Small intestine (tissue), 7 donors: ENCODE results near the gene SSTR3. TPM values are rescaled to one million over a fixed set of nuclear protein-coding genes. Genes with fewer than 3 reads are reported as not detected.

Experiments used
- DNase-seq, 2 donors: peaks; one replicate each; pipeline versions ENCODE4 v3.0.0 to v3.0.0-alpha.2; 2013
- FAIRE-seq: peaks from 2 replicates; lab custom pipeline; 2012; peaks lifted over from hg19 to GRCh38; lab: Jason Lieb, UNC
- H3K27ac ChIP-seq, 3 donors: one replicate each; pipeline ENCODE4 v1.5.1; 2013; ENCODE audit warnings: low read length in 2 of 3, mild to moderate bottlenecking in 2 of 3, control low read depth in 1 of 3, inconsistent platforms in 1 of 3, low read depth in 1 of 3, moderate library complexity in 1 of 3
- H3K27me3 ChIP-seq, 3 donors: one replicate each; pipeline ENCODE4 v1.6.1; 2013; ENCODE audit warnings: low read length in 3 of 3, inconsistent platforms in 1 of 3; ENCODE audit not compliant: control insufficient read depth in 3 of 3, insufficient read depth in 3 of 3
- H3K36me3 ChIP-seq, 3 donors: one replicate each; pipeline ENCODE4 v1.6.1; 2013; ENCODE audit warnings: low read length in 3 of 3, inconsistent platforms in 1 of 3, low read depth in 1 of 3, mild to moderate bottlenecking in 1 of 3, moderate library complexity in 1 of 3; ENCODE audit not compliant: control insufficient read depth in 3 of 3, insufficient read depth in 2 of 3
- H3K4me1 ChIP-seq, 3 donors: one replicate each; pipeline ENCODE4 v1.6.1; 2013; ENCODE audit warnings: low read length in 2 of 3, inconsistent platforms in 1 of 3, low read depth in 1 of 3, mild to moderate bottlenecking in 1 of 3, moderate library complexity in 1 of 3; ENCODE audit not compliant: control insufficient read depth in 3 of 3, insufficient read depth in 2 of 3
- H3K4me3 ChIP-seq, 3 donors: one replicate each; pipeline ENCODE4 v1.5.1; 2013; ENCODE audit warnings: low read length in 3 of 3, control low read depth in 1 of 3, inconsistent platforms in 1 of 3, low read depth in 1 of 3, mild to moderate bottlenecking in 1 of 3, moderate library complexity in 1 of 3
- H3K9me3 ChIP-seq, 2 donors: one replicate each; pipeline ENCODE4 v1.6.1; 2013; ENCODE audit warnings: low read depth in 1 of 2, low read length in 1 of 2; ENCODE audit not compliant: control insufficient read depth in 2 of 2, insufficient read depth in 1 of 2
- WGBS, 3 donors: extraction: QIAGEN DNeasy Blood & Tissue Kit; methylation state at CpG; one replicate each; pipeline ENCODE4 v1.1.7; 2013; 5-methylcytosine and 5-hydroxymethylcytosine counted together
- polyA plus RNA-seq, 4 donors: library from polyadenylated mRNA; stranded (reverse) in 3 of 4; unstranded in 1 of 4; fragments of 200-250 nt in 3 of 4; fragments of 120-200 nt in 1 of 4; gene quantifications; one replicate each; pipeline versions ENCODE4 v1.2.1 to v1.2.3, GENCODE V29; 2013
- donor health status: healthy with polysubstance abuse.
- donor health status: control.
- donor health status: control.
- donor health status: Bipolar disorder and iron deficiency.
- donor health status: healthy.

SSTR3 gene
- polyA plus RNA-seq, 4 donors: 0.09 to 0.49 TPM; not detected in 2

GRCh38 chr22:37232140-37232998, 20.1 kb upstream of the SSTR3 start:
- Histone ChIP-seq H3K36me3 (peaks cover 0 to 26% (median 0%) of the 10 kb centered on the region in 3 donors), H3K4me3 (no peak overlapping the region), H3K27me3 (no peaks in the 10 kb centered on the region), H3K4me1 (no peaks in the 10 kb centered on the region), H3K9me3 (no peaks in the 10 kb centered on the region), H3K27ac (peak overlapping the region in 1 of 3 donors; percentile 7)
- DNase-seq (no peak), FAIRE-seq (no peak)
- 64 to 77% (median 66%) methylated on average over 15 of the region's 15 CpGs for WGBS, 3 donors

GRCh38 chr22:37231406-37232139, 19.3 kb upstream of the SSTR3 start:
- Histone ChIP-seq H3K36me3 (peaks cover 0 to 26% (median 0%) of the 10 kb centered on the region in 3 donors), H3K4me3 (no peak overlapping the region), H3K27me3 (no peaks in the 10 kb centered on the region), H3K9me3 (no peaks in the 10 kb centered on the region), H3K27ac (peak overlapping the region in 1 of 3 donors; percentile 7), H3K4me1 (no peaks in the 10 kb centered on the region)
- no peak for FAIRE-seq
- no peak for DNase-seq
- 75 to 78% (median 76%) methylated on average over 20 to 21 of the region's 21 CpGs for whole genome bisulfite sequencing, 3 donors

DNA sequence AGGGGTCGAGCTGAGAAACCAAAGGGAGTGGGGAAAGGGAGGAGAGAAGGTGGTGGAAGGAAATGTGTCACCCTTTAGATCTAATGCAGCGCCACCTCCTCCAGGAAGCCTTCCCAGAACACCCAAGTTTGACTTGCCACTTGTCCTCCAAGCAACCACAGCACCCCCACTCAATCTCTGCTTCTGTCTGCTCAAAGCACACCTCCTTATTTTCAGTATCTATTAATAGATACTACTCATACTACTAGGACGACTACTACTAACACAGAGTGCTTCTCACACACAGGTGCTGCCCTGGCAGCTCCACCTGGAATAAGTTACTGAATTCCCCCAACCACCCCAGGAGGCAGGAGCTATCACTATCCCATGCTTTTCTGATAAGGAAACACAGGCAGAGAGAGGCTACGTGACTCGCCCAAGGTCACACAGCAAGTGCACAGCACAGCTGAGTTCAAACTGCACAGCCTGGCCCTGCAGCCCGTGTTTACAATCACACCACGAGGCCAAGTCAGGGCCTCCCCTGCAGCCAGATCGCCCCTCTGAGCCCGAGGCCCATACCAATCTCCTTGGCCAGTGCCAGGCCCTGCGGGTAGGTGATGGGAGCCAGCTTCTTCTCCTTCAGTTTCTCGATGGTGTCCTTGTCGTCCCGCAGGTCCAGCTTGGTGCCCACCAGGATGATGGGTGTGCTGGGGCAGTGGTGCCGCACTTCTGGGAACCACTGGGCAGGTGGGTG, 18.6 kb upstream of the SSTR3 start:
- Histone ChIP-seq H3K4me3 (no peak overlapping the region), H3K4me1 (no peaks in the 10 kb centered on the region), H3K27me3 (no peaks in the 10 kb centered on the region), H3K9me3 (no peaks in the 10 kb centered on the region), H3K36me3 (peaks cover 0 to 29% (median 0%) of the 10 kb centered on the region in 3 donors), H3K27ac (peak overlapping the region in 1 of 3 donors; percentile 78)
- 53 to 66% (median 55%) methylated on average over 14 of the region's 14 CpGs for WGBS, 3 donors
- DNase-seq: no peak
- FAIRE-seq: no peak

GRCh38 chr22:37229805-37230672, 17.8 kb upstream of the SSTR3 start:
- Histone ChIP-seq H3K27ac (peak overlapping the region in 2 of 3 donors; percentile 69 to 95), H3K9me3 (no peaks in the 10 kb centered on the region), H3K36me3 (peaks cover 0 to 31% (median 0%) of the 10 kb centered on the region in 3 donors), H3K4me3 (no peak overlapping the region), H3K4me1 (no peaks in the 10 kb centered on the region), H3K27me3 (no peaks in the 10 kb centered on the region)
- FAIRE-seq (no peak), DNase-seq (peak in 1 of 2 donors; percentile 66)
- 59 to 66% (median 62%) methylated on average over 8 of the region's 8 CpGs for WGBS, 3 donors

- no peak overlapping the region for H3K4me3 ChIP-seq
- no peaks in the 10 kb centered on the region for H3K27me3 ChIP-seq
- DNase-seq: no peak
- H3K27ac ChIP-seq: peak overlapping the region in 2 of 3 donors; percentile 69 to 95
- WGBS, 3 donors: 40 to 66% (median 59%) methylated on average over 7 of the region's 7 CpGs
- H3K36me3 ChIP-seq: peaks cover 0 to 31% (median 0%) of the 10 kb centered on the region in 3 donors
- no peaks in the 10 kb centered on the region for H3K4me1 ChIP-seq
- no peaks in the 10 kb centered on the region for H3K9me3 ChIP-seq
- no peak for FAIRE-seq
These were observed 16.9 kb upstream of the SSTR3 start for GRCh38 chr22:37229012-37229804.

DNA sequence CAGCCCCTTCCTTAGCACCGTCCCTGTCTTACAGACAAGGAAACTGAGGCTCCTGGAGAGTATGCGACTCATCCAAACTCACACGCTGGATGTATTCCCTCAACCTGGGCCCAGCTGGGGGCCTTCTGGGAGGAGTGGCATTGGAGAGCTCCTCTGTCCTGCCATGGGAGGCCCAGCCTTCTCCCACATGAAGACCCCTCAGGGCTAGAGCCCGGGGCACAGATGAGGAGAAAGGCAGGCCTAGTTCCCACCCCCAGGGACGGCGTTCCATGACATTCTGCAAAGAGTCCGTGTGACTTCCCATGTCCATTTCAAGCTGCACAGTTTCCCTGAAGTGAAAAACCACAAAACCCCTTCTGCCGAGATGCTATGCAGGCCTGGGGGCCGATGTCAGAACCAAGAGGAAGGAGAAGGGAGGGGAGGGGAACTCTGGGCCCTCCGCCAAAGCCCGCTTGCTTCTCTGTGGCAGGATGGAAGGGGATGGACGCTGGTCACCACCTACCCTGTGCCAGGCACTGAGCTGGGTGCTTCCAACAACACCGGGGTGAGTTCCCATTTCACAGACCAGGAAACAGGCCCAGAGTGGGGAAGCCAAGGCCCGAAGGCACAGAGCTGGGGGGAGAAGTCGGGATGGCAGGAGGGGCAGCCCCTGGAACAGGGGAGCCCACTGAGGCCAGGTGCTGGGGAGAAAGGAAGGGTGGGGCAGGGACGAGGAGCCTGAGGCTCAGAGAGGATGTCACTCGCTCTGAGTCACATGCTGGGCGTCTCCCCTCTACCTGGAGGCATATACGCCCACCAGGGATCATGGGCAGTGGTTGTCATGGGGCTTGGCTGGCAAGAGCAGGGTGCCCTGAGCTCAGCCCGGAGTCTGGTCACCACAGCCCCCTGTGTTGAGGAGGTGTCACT, 16.1 kb upstream of the SSTR3 start:
- H3K4me3 ChIP-seq: no peak overlapping the region
- H3K9me3 ChIP-seq: no peaks in the 10 kb centered on the region
- H3K4me1 ChIP-seq: no peaks in the 10 kb centered on the region
- no peak for DNase-seq
- WGBS, 3 donors: 55 to 62% (median 56%) methylated on average over 20 of the region's 20 CpGs
- H3K36me3 ChIP-seq: peaks cover 0 to 28% (median 0%) of the 10 kb centered on the region in 3 donors
- FAIRE-seq: no peak
- H3K27me3 ChIP-seq: no peaks in the 10 kb centered on the region
- peak overlapping the region in 2 of 3 donors; percentile 69 to 95 for H3K27ac ChIP-seq
